HCT116 (cell line): Measurements from ENCODE around the gene MYO1F. TPM values are rescaled to one million over a fixed set of nuclear protein-coding genes. Genes with fewer than 3 reads are reported as not detected.

Experiments used
- ATAC-seq: fragments of 200-7000 bp; cut with Tn5 transposase; 2 replicates; pipeline ENCODE4 v1.9.1; 2020; ENCODE audit warnings: mild to moderate bottlenecking, moderate library complexity
- BruUV-seq: library from RNA; stranded (reverse); fragments of 400-500 nt; replicated peaks from 2 replicates; lab custom pipeline; 2021; lab: Mats Ljungman, UMichigan
- CTCF ChIA-PET: fragments of 300-600 bp; sonication (Branson Sonifier 250); formaldehyde crosslinking; loops from one replicate; lab custom pipeline; 2021; ENCODE audit warnings: antibody characterized with exemption; lab: Charles Lee
- POLR2A ChIA-PET: fragments of 300-600, 350-600 bp; sonication (Branson Sonifier 250); formaldehyde crosslinking; loops from one replicate; lab custom pipeline; 2021; ENCODE audit warnings: antibody characterized with exemption; lab: Charles Lee
- RAD21 ChIA-PET, 2 experiments: fragments of 300-600 bp; sonication (Branson Sonifier 250); formaldehyde crosslinking; loops; one replicate each; lab custom pipeline; 2023; ENCODE audit warnings: low total read pairs in 2 of 2; ENCODE audit not compliant: uncharacterized antibody in 2 of 2, unreplicated experiment in 2 of 2, low non-redundant PET in 1 of 2; lab: Charles Lee
- DNase-seq: peaks from one replicate; pipeline ENCODE4 v3.0.0-alpha.2; 2010; ENCODE audit warnings: low read depth, low spot score
- H2AFZ ChIP-seq: fragments of 200-600 bp; shearing (Covaris generic), sonication (generic); 2 replicates; pipeline ENCODE4 v1.6.1; 2017; ENCODE audit warnings: low read depth, mixed run types, mixed read lengths, antibody characterized with exemption, low read length; ENCODE audit not compliant: poor library complexity, severe bottlenecking
- H3K27ac ChIP-seq: 2 replicates; pipeline ENCODE4 v1.5.1; 2012; ENCODE audit warnings: low read depth, low read length
- H3K27me3 ChIP-seq: fragments of 200-600 bp; sonication (generic); 2 replicates; pipeline ENCODE4 v1.6.1; 2016; ENCODE audit warnings: mixed run types, low read length, mixed read lengths; ENCODE audit not compliant: insufficient read depth
- H3K36me3 ChIP-seq, 2 experiments: fragments of 200-500 bp in 1 of 2; fragments of 200-600 bp in 1 of 2; sonication (Bioruptor generic) in 1 of 2; sonication (generic) in 1 of 2; 2 replicates each; pipeline versions ENCODE4 v1.5.1 to v1.6.1; 2014 to 2016; ENCODE audit warnings: low read length in 2 of 2, inconsistent platforms in 1 of 2, mixed read lengths in 1 of 2, mixed run types in 1 of 2; ENCODE audit not compliant: insufficient read depth in 2 of 2, control insufficient read depth in 1 of 2
- H3K4me1 ChIP-seq, 2 experiments: fragments of 200-600 bp in 1 of 2; sonication (generic) in 1 of 2; 2 replicates each; pipeline versions ENCODE4 v1.5.1 to v1.6.1; 2012 to 2017; ENCODE audit warnings: low read length in 2 of 2, inconsistent platforms in 1 of 2, mild to moderate bottlenecking in 1 of 2, mixed read lengths in 1 of 2, mixed run types in 1 of 2, moderate library complexity in 1 of 2; ENCODE audit not compliant: insufficient read depth in 2 of 2, control insufficient read depth in 1 of 2
- H3K4me2 ChIP-seq: fragments of 200-600 bp; sonication (generic); 2 replicates; pipeline ENCODE4 v1.6.1; 2017; ENCODE audit warnings: mixed run types, low read length, mixed read lengths
- H3K4me3 ChIP-seq, 2 experiments: fragments of 200-600 bp in 1 of 2; sonication (generic) in 1 of 2; replicated peaks in 1 of 2; 2 replicates each; pipeline ENCODE4 v1.5.1; 2011 to 2016; ENCODE audit warnings: low read length in 2 of 2, control low read depth in 1 of 2, low read depth in 1 of 2, mild to moderate bottlenecking in 1 of 2, mixed read lengths in 1 of 2, mixed run types in 1 of 2
- H3K79me2 ChIP-seq: fragments of 200-600 bp; sonication (generic); 2 replicates; pipeline ENCODE4 v1.6.1; 2017; ENCODE audit warnings: mild to moderate bottlenecking, mixed run types, low read length, moderate library complexity, mixed read lengths; ENCODE audit not compliant: insufficient read depth
- H3K9ac ChIP-seq: fragments of 200-600 bp; sonication (generic); 2 replicates; pipeline ENCODE4 v1.6.1; 2016; ENCODE audit warnings: low read length, mixed read lengths
- H3K9me2 ChIP-seq: fragments of 200-600 bp; sonication (generic), shearing (Covaris generic); 2 replicates; pipeline ENCODE4 v1.6.1; 2017; ENCODE audit warnings: mixed run types, mild to moderate bottlenecking, moderate library complexity; ENCODE audit not compliant: insufficient read depth
- H3K9me3 ChIP-seq, 2 experiments: fragments of 200-500 bp in 1 of 2; fragments of 200-600 bp in 1 of 2; sonication (Bioruptor generic) in 1 of 2; sonication (generic) in 1 of 2; 2 replicates each; pipeline ENCODE4 v1.6.1; 2014 to 2017; ENCODE audit warnings: low read length in 2 of 2, mixed read lengths in 2 of 2, inconsistent platforms in 1 of 2, low read depth in 1 of 2, mild to moderate bottlenecking in 1 of 2, mixed run types in 1 of 2, moderate library complexity in 1 of 2; ENCODE audit not compliant: control insufficient read depth in 1 of 2, insufficient read depth in 1 of 2
- H4K20me1 ChIP-seq: fragments of 200-600 bp; sonication (generic), shearing (Covaris generic); 2 replicates; pipeline ENCODE4 v1.6.1; 2017; ENCODE audit warnings: mixed run types, mild to moderate bottlenecking, moderate library complexity; ENCODE audit not compliant: insufficient read depth
- CBX3 ChIP-seq: IDR thresholded peaks from 2 replicates; pipeline ENCODE4 v1.6.1; 2012; ENCODE audit warnings: low read depth
- CEBPB ChIP-seq: IDR thresholded peaks from 2 replicates; pipeline ENCODE4 v1.6.1; 2012; ENCODE audit warnings: low read depth
- EGR1 ChIP-seq: IDR thresholded peaks from 2 replicates; pipeline ENCODE4 v1.6.1; 2012; ENCODE audit warnings: low read depth
- ELF1 ChIP-seq: IDR thresholded peaks from 2 replicates; pipeline ENCODE4 v1.6.1; 2012; ENCODE audit warnings: low read depth, borderline replicate concordance
- EZH2 ChIP-seq: fragments of 200-600 bp; sonication (generic); IDR thresholded peaks from 2 replicates; pipeline ENCODE4 v1.6.1; 2017; ENCODE audit warnings: antibody characterized with exemption, mixed run types
- EZH2phosphoT487 ChIP-seq: fragments of 200-600 bp; IDR thresholded peaks from 2 replicates; pipeline ENCODE4 v1.6.1; 2018; ENCODE audit warnings: antibody characterized with exemption, borderline replicate concordance
- FOSL1 ChIP-seq: IDR thresholded peaks from 2 replicates; pipeline ENCODE4 v1.6.1; 2012; ENCODE audit warnings: low read depth
- JUND ChIP-seq: IDR thresholded peaks from 2 replicates; pipeline ENCODE4 v1.6.1; 2012
- POLR2A ChIP-seq: IDR thresholded peaks from 2 replicates; pipeline ENCODE4 v1.7.0; 2011; ENCODE audit warnings: borderline replicate concordance; ENCODE audit not compliant: insufficient read depth, insufficient read length; ENCODE audit errors: extremely low read depth
- POLR2AphosphoS5 ChIP-seq: IDR thresholded peaks from 2 replicates; pipeline ENCODE4 v1.6.1; 2011; ENCODE audit warnings: mild to moderate bottlenecking, low read depth, low read length, moderate library complexity
- SP1 ChIP-seq: IDR thresholded peaks from 2 replicates; pipeline ENCODE4 v1.6.1; 2012; ENCODE audit warnings: low read depth
- TCF7L2 ChIP-seq: IDR thresholded peaks from 2 replicates; pipeline ENCODE4 v1.7.0; 2011; ENCODE audit warnings: borderline replicate concordance, inconsistent platforms; ENCODE audit not compliant: insufficient read depth, insufficient read length; ENCODE audit errors: extremely low read depth
- ZNF274 ChIP-seq: fragments of 200-500 bp; sonication (Bioruptor generic); IDR thresholded peaks from 2 replicates; pipeline ENCODE4 v1.6.1; 2014; ENCODE audit warnings: mild to moderate bottlenecking, low read depth, low read length, inconsistent platforms
- intact Hi-C: fragments of 100-400 bp; cut with micrococcal nuclease; formaldehyde crosslinking; loops from 2 replicates; pipeline ENCODE4 v1.10.0; 2022
- total RNA-seq: library from RNA; stranded (reverse); gene quantifications from one replicate; pipeline ENCODE4 v1.2.1, GENCODE V29; 2021; ENCODE audit not compliant: unreplicated experiment
- TF ChIP-seq, protein P1 (sequence below): IDR thresholded peaks from 2 replicates; pipeline ENCODE4 v1.6.1; 2012
- TF ChIP-seq, protein P2 (sequence below): IDR thresholded peaks from 2 replicates; pipeline ENCODE4 v1.6.1; 2012
- TF ChIP-seq, protein P3 (sequence below): IDR thresholded peaks from 2 replicates; pipeline ENCODE4 v1.6.1; 2012; ENCODE audit warnings: low read depth

Gene MYO1F
- total RNA-seq, 1 experiment from 2014 or later, result 0.39 TPM

DNA sequence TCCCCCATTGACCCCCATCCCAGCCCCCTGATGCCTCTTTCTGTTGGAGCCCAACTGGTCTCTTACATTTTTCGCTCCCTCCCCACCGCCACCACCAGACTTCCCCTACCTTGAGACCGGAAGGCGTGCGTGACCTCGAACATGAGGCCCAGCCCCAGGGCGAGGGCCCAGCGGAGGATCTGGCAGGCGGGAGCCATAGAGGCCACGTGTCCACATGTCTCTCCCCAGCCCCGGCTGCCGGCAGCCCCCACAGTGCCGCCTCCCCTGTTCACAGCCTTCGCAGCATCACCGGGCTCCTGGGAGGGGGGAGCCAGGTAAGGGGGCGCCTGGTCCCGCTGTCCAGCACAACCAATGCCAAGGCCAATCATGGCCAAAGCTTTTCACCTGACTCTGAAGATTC, 28.3 kb upstream of the MYO1F start:
- Histone ChIP-seq H3K9ac (no peak overlapping the region), H4K20me1 (no peaks in the 10 kb centered on the region), H3K9me3 (peaks cover 0 to 5% of the 10 kb centered on the region in 2 experiments; a peak in 2 of 4 replicates), H3K79me2 (no peaks in the 10 kb centered on the region), H2AFZ (no peak overlapping the region), H3K4me3 (no peak overlapping the region), H3K36me3 (no peaks in the 10 kb centered on the region), H3K9me2 (no peaks in the 10 kb centered on the region), H3K27me3 (no peaks in the 10 kb centered on the region), H3K27ac (no peak overlapping the region), H3K4me2 (no peak overlapping the region), H3K4me1 (peaks cover 5 to 20% of the 10 kb centered on the region in 2 experiments; a peak in 3 of 4 replicates)
- intact Hi-C loops, result no loop called here
- ATAC-seq (no peak), DNase-seq (no peak)
- CTCF ChIA-PET, result no interaction called here
- BruUV-seq, result no TSS peak
- no peak for TF ChIP-seq EZH2
- TF ChIP-seq CBX3, result no peak
- TF ChIP-seq EGR1, result no peak
- TF ChIP-seq CEBPB, result no peak
- no peak for TF ChIP-seq TCF7L2
- TF ChIP-seq, protein P1, sequence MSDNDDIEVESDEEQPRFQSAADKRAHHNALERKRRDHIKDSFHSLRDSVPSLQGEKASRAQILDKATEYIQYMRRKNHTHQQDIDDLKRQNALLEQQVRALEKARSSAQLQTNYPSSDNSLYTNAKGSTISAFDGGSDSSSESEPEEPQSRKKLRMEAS, result no peak
- no peak for TF ChIP-seq EZH2phosphoT487
- no peak for TF ChIP-seq FOSL1
- TF ChIP-seq, protein P2, sequence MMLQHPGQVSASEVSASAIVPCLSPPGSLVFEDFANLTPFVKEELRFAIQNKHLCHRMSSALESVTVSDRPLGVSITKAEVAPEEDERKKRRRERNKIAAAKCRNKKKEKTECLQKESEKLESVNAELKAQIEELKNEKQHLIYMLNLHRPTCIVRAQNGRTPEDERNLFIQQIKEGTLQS, result no peak
- TF ChIP-seq ELF1, result no peak
- no peak for TF ChIP-seq POLR2AphosphoS5
- TF ChIP-seq POLR2A, result no peak
- RAD21 ChIA-PET, result no interaction called here
- POLR2A ChIA-PET, result no interaction called here

DNA sequence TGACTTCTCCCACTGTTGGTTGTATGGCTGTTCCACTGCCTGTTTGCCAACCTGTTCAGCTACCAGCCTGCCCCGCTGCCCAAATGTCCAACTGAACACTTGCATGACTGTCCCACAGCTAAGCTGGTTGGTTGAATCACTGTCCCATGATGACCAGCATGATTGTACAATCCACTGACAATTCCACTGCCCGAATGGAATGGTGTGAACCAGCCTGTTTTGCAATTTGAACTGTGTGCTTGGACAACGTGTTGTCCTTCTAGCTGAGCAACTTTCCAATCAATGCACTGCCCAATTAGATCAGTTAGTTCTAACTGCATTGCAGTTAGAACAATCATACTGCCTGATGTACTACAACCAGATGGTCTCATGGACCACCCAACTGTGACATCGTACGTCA, 24.6 kb upstream of the MYO1F start:
- ChIA-PET CTCF (no interaction called here), RAD21 (no interaction called here), POLR2A (no interaction called here)
- Histone ChIP-seq H4K20me1 (no peaks in the 10 kb centered on the region), H3K79me2 (no peaks in the 10 kb centered on the region), H3K4me1 (no peaks in the 10 kb centered on the region), H3K27ac (no peak overlapping the region), H3K4me3 (no peak overlapping the region), H3K9me2 (no peaks in the 10 kb centered on the region), H3K9ac (no peak overlapping the region), H3K9me3 (peaks cover 0 to 5% of the 10 kb centered on the region in 2 experiments; a peak in 2 of 4 replicates), H3K27me3 (no peaks in the 10 kb centered on the region), H3K4me2 (no peak overlapping the region), H3K36me3 (no peaks in the 10 kb centered on the region), H2AFZ (no peak overlapping the region)
- intact Hi-C loops, result no loop called here
- no TSS peak for BruUV-seq
- no peak for ATAC-seq
- no peak for DNase-seq
- TF ChIP-seq EZH2, result no peak
- no peak for TF ChIP-seq ZNF274
- no peak for TF ChIP-seq POLR2A
- TF ChIP-seq, protein P3, sequence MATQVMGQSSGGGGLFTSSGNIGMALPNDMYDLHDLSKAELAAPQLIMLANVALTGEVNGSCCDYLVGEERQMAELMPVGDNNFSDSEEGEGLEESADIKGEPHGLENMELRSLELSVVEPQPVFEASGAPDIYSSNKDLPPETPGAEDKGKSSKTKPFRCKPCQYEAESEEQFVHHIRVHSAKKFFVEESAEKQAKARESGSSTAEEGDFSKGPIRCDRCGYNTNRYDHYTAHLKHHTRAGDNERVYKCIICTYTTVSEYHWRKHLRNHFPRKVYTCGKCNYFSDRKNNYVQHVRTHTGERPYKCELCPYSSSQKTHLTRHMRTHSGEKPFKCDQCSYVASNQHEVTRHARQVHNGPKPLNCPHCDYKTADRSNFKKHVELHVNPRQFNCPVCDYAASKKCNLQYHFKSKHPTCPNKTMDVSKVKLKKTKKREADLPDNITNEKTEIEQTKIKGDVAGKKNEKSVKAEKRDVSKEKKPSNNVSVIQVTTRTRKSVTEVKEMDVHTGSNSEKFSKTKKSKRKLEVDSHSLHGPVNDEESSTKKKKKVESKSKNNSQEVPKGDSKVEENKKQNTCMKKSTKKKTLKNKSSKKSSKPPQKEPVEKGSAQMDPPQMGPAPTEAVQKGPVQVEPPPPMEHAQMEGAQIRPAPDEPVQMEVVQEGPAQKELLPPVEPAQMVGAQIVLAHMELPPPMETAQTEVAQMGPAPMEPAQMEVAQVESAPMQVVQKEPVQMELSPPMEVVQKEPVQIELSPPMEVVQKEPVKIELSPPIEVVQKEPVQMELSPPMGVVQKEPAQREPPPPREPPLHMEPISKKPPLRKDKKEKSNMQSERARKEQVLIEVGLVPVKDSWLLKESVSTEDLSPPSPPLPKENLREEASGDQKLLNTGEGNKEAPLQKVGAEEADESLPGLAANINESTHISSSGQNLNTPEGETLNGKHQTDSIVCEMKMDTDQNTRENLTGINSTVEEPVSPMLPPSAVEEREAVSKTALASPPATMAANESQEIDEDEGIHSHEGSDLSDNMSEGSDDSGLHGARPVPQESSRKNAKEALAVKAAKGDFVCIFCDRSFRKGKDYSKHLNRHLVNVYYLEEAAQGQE, result no peak
- TF ChIP-seq SP1, result no peak
- no peak for TF ChIP-seq POLR2AphosphoS5
- no peak for TF ChIP-seq CBX3
- TF ChIP-seq TCF7L2, result no peak
- no peak for TF ChIP-seq EGR1
- TF ChIP-seq, protein P1, result no peak
- TF ChIP-seq FOSL1, result no peak
- TF ChIP-seq JUND, result no peak
- TF ChIP-seq CEBPB, result no peak
- TF ChIP-seq, protein P2, result no peak
